WI38 (cell line): ENCODE results near the gene LMBRD1.

Experiments
- H3K4me3 ChIP-seq: 2 replicates; pipeline ENCODE4 v1.5.1; 2011; ENCODE audit warnings: low read depth, mild to moderate bottlenecking, control low read depth, low read length
- TF ChIP-seq, protein P1 (sequence below): IDR thresholded peaks from 2 replicates; pipeline ENCODE4 v1.5.1; 2012; ENCODE audit warnings: low read depth, mild to moderate bottlenecking, control low read depth, low read length

LMBRD1 gene

GRCh38 chr6:69735027-69735426 is 61.8 kb downstream of the LMBRD1 start:
- H3K4me3 ChIP-seq: no peak overlapping the region
- TF ChIP-seq, protein P1, sequence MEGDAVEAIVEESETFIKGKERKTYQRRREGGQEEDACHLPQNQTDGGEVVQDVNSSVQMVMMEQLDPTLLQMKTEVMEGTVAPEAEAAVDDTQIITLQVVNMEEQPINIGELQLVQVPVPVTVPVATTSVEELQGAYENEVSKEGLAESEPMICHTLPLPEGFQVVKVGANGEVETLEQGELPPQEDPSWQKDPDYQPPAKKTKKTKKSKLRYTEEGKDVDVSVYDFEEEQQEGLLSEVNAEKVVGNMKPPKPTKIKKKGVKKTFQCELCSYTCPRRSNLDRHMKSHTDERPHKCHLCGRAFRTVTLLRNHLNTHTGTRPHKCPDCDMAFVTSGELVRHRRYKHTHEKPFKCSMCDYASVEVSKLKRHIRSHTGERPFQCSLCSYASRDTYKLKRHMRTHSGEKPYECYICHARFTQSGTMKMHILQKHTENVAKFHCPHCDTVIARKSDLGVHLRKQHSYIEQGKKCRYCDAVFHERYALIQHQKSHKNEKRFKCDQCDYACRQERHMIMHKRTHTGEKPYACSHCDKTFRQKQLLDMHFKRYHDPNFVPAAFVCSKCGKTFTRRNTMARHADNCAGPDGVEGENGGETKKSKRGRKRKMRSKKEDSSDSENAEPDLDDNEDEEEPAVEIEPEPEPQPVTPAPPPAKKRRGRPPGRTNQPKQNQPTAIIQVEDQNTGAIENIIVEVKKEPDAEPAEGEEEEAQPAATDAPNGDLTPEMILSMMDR: no peak

- no peak overlapping the region for H3K4me3 ChIP-seq
- TF ChIP-seq, protein P1: no peak
Measured at GRCh38 chr6:69732640-69733039, 64.2 kb downstream of the LMBRD1 start.

DNA sequence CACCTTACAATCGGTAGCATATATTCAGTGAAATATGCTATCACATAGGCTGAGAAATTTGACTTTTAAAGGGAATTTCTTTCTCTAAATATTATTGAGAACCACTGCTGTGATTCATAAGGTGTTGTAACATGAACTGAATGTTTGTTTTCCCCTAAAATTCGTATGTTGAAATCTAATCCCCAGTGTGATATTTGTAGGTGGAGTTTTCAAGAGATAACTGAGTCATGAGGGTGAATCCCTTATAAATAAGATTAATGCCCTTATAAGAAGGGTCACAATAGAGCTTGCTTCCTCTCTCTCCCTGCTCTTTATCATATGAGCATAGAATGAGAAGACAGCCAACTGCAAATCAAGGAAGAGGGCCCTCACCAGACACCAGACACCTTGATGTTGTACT is 64.8 kb downstream of the LMBRD1 start:
- H3K4me3 ChIP-seq: no peak overlapping the region
- TF ChIP-seq, protein P1: no peak

DNA sequence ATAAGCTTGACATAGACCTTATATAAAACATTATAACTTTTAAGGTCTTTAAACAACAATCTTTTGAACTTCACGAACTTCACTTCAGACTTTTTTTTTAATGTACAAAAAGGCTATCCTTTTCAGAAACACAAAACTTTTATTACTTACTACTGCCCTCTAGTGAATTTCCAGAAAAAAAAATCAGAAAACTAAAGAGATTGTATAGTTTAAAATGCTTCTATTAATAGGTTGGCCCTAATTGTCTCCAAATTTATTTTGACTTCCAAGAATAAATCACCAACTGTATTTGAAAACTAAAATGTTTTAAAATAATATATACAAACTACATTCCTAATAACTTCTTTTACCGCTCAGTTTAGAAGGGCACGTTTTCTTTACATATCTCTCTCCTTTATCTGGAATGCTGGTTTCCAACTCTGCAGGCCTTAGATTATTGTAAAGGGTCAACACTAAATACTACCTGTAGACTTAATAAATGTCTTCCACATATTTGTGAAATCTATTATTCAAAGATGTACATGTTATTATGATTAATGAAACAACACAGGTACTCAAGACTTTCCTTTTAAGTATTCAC is 66.8 kb downstream of the LMBRD1 start:
- TF ChIP-seq, protein P1: no peak
- no peak overlapping the region for H3K4me3 ChIP-seq

DNA sequence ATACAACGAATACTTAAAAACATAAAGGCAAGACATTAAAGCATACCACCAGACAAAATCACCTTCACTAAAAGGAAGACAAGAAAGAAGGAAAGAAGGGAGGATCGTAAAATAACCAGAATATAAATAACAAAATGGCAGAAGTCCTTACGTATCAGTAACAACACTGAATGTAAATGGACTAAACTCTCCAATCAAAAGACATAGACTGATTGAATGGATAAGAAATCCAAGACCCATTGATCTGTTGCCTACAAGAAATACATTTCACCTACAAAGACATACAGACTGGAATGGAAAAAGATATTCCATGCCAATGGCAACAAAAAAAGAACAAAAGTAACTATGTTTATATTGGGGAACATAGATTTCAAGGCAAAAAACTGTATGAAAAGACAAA is 74.1 kb downstream of the LMBRD1 start:
- TF ChIP-seq, protein P1: no peak
- no peak overlapping the region for H3K4me3 ChIP-seq

- TF ChIP-seq, protein P1: peak; percentile 16; the same call in 1 of the 2 replicates
- H3K4me3 ChIP-seq: no peak overlapping the region
Measured at GRCh38 chr6:69719602-69720193, 77.1 kb downstream of the LMBRD1 start.

- TF ChIP-seq, protein P1: no peak
- H3K4me3 ChIP-seq: no peak overlapping the region
Measured at GRCh38 chr6:69706724-69707123, 90.1 kb downstream of the LMBRD1 start.
